ENCODE data around the gene ARHGAP6. TPM values are rescaled to one million over a fixed set of nuclear protein-coding genes. Genes with fewer than 3 reads are reported as not detected.

Gene ARHGAP6
- total and polyA plus RNA-seq, 9 of the 15 experiments (the other 6 are each of a cell fraction or from before 2014, with no cell fraction given): 12.5 to 63.6 (median 41.8) TPM

- TF ChIP-seq HINFP (tag; conservative IDR thresholded peaks at IDR 0.05; ENCODE audit: low read depth) (no peak), NR0B1 (IDR thresholded peaks at IDR 0.05; ENCODE audit: partially characterized antibody) (no peak), ZNF212 (CRISPR knock-in tag; IDR thresholded peaks at IDR 0.05) (no peak), ZNF507 (tag; conservative IDR thresholded peaks at IDR 0.05) (no peak), TRIM28 (IDR thresholded peaks at IDR 0.05) (no peak), NONO (IDR thresholded peaks at IDR 0.05; ENCODE audit: low read depth in 2 of 2, low read length in 1 of 2) (no peak), ZNF165 (CRISPR knock-in tag; IDR thresholded peaks at IDR 0.05; ENCODE audit: borderline replicate concordance) (no peak), ETS2 (tag; IDR thresholded peaks at IDR 0.05; ENCODE audit: borderline replicate concordance, poor library complexity, severe bottlenecking) (no peak), ZNF217 (CRISPR knock-in tag; IDR thresholded peaks at IDR 0.05) (no peak), FOSL1 (tag; conservative IDR thresholded peaks at IDR 0.05) (peak; percentile 68; the same call in 1 of the 2 replicates), RBM22 (IDR thresholded peaks at IDR 0.05; ENCODE audit: low read depth, low read length, poor library complexity, severe bottlenecking) (no peak), CHAMP1 (IDR thresholded peaks at IDR 0.05) (no peak), ARID1B (IDR thresholded peaks at IDR 0.05) (peak; percentile 75), ZEB2 (IDR thresholded peaks at IDR 0.05) (no peak), SAFB (IDR thresholded peaks at IDR 0.05; ENCODE audit: borderline replicate concordance, low read depth, low read length) (no peak), NCOA6 (IDR thresholded peaks at IDR 0.05) (no peak), HOMEZ (CRISPR knock-in tag; IDR thresholded peaks at IDR 0.05) (no peak), HES1 (IDR thresholded peaks at IDR 0.05; ENCODE audit: low read depth) (no peak), CBFA2T2 (conservative IDR thresholded peaks at IDR 0.05) (no peak; the same call in 1 of the 2 replicates), CAMTA2 (CRISPR knock-in tag; conservative IDR thresholded peaks at IDR 0.05) (no peak), NRF1 (conservative IDR thresholded peaks at IDR 0.05 in 1 of 2, IDR thresholded peaks at IDR 0.05 in 1 of 2) (0 out of 4 replicates have a peak, but pooled peaks of 1 of the 2 experiments have one; percentile 5)
- TF ChIP-seq, protein P1, sequence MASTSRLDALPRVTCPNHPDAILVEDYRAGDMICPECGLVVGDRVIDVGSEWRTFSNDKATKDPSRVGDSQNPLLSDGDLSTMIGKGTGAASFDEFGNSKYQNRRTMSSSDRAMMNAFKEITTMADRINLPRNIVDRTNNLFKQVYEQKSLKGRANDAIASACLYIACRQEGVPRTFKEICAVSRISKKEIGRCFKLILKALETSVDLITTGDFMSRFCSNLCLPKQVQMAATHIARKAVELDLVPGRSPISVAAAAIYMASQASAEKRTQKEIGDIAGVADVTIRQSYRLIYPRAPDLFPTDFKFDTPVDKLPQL (IDR thresholded peaks at IDR 0.05; ENCODE audit: extremely low read depth, insufficient read length): no peak
Observed at GRCh38 chrX:11423362-11423818, 242.3 kb downstream of the ARHGAP6 start (continued).
